ENCODE measurements around the gene NAA10.

- no peak for TF ChIP-seq CTCF (IDR thresholded peaks at IDR 0.05)
- TF ChIP-seq POLR2A (IDR thresholded peaks at IDR 0.05): no peak
These were observed 54.9 kb downstream of the NAA10 start for GRCh38 chrX:153879741-153880439.

All from thyroid gland (tissue), 4 donors.